Thoracic aorta (tissue), 2 donors: ENCODE measurements around the gene MAP4K5. TPM values are rescaled to one million over a fixed set of nuclear protein-coding genes. Genes with fewer than 3 reads are reported as not detected.

ENCODE experiments used
- ATAC-seq: fragments of 150-250 bp; one replicate; pipeline ENCODE4 v1.8.0; 2017; ENCODE audit warnings: low read depth; ENCODE audit not compliant: insufficient number of reproducible peaks, low FRiP score
- DNase-seq: peaks from one replicate; pipeline ENCODE4 v3.0.0-alpha.2; 2020; ENCODE audit warnings: low spot score
- H3K27ac ChIP-seq, 2 donors: fragments of 200-600 bp; sonication (generic); 1 replicate in 1 of 2; 2 replicates in 1 of 2; pipeline ENCODE4 v1.5.1; 2016; ENCODE audit warnings: mild to moderate bottlenecking in 2 of 2, moderate library complexity in 2 of 2
- H3K27me3 ChIP-seq: fragments of 200-600 bp; sonication (generic); replicated peaks from 2 replicates; pipeline ENCODE4 v1.6.0; 2016; ENCODE audit warnings: mild to moderate bottlenecking; ENCODE audit not compliant: insufficient read depth
- H3K36me3 ChIP-seq: fragments of 200-600 bp; sonication (generic); one replicate; pipeline ENCODE4 v1.5.1; 2016
- H3K4me1 ChIP-seq, 2 donors: fragments of 200-600 bp; sonication (generic); 1 replicate in 1 of 2; 2 replicates in 1 of 2; pipeline versions ENCODE4 v1.5.1 to v1.6.0; 2016; ENCODE audit warnings: low read depth in 2 of 2, mild to moderate bottlenecking in 1 of 2; ENCODE audit not compliant: control insufficient read depth in 1 of 2
- H3K4me3 ChIP-seq: fragments of 200-600 bp; sonication (generic); 2 replicates; pipeline ENCODE4 v1.5.1; 2016; ENCODE audit warnings: mild to moderate bottlenecking
- H3K9me3 ChIP-seq: fragments of 200-600 bp; sonication (generic); 2 replicates; pipeline ENCODE4 v1.5.1; 2016
- total RNA-seq, 2 donors: library from RNA; depleted of rRNA; stranded (reverse); fragments of >200 nt; gene quantifications; one replicate each; pipeline versions ENCODE4 v1.1.0 to v1.2.3, GENCODE V29; 2016
- TF ChIP-seq, protein P1 (sequence below): fragments of 200-600 bp; sonication (generic); IDR thresholded peaks from one replicate; pipeline ENCODE4 v1.5.1; 2019; ENCODE audit warnings: antibody characterized with exemption

Gene MAP4K5
- total RNA-seq, 2 donors from 2014 or later, result 231 to 238 TPM

DNA sequence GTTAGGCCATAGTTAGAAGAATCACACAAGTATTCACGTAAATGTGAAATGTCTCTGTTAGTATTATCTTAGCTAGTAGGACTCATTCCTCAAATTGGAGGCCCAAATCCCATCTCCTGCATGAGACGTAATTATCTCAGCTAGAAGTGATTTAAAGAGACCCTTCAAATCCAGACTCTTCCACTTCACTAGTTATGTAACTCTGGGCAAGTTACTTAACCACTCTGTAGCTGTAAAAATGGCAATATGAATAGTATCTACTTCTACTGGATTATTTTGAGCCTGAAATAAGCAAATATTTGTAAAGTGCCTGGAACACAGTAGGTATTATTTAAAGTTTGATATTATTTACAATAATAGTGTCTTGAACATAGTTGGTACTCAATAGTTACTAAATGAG lies 107.3 kb downstream of the MAP4K5 start:
- ATAC-seq (no peak), DNase-seq (no peak)
- Histone ChIP-seq H3K27ac (no peak overlapping the region), H3K9me3 (no peaks in the 10 kb centered on the region), H3K27me3 (no peaks in the 10 kb centered on the region), H3K36me3 (peaks cover 24% of the 10 kb centered on the region), H3K4me1 (no peaks in the 10 kb centered on the region), H3K4me3 (no peak overlapping the region)
- TF ChIP-seq, protein P1, sequence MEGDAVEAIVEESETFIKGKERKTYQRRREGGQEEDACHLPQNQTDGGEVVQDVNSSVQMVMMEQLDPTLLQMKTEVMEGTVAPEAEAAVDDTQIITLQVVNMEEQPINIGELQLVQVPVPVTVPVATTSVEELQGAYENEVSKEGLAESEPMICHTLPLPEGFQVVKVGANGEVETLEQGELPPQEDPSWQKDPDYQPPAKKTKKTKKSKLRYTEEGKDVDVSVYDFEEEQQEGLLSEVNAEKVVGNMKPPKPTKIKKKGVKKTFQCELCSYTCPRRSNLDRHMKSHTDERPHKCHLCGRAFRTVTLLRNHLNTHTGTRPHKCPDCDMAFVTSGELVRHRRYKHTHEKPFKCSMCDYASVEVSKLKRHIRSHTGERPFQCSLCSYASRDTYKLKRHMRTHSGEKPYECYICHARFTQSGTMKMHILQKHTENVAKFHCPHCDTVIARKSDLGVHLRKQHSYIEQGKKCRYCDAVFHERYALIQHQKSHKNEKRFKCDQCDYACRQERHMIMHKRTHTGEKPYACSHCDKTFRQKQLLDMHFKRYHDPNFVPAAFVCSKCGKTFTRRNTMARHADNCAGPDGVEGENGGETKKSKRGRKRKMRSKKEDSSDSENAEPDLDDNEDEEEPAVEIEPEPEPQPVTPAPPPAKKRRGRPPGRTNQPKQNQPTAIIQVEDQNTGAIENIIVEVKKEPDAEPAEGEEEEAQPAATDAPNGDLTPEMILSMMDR, result no peak

DNA sequence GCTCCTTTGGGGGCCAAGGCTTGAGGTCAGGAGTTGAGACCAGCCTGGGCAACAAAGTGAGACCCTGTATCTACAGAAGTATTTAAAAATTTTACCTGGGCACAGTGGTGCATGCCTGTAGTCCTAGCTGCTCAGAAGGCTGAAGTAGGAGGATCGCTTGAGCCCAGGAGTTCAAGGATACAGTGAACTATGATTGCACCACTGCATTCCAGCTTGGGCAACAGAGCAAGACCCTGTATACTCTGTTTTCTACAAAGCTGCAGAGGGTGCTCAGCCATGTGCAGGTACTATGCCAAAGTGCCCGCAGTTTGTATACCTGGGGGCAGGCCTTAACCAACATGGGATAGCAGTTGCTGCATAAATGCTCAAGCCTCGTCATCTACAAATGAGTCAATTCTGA lies 108.8 kb downstream of the MAP4K5 start:
- no peak for DNase-seq
- Histone ChIP-seq H3K4me1 (no peaks in the 10 kb centered on the region), H3K9me3 (no peaks in the 10 kb centered on the region), H3K27ac (no peak overlapping the region), H3K27me3 (no peaks in the 10 kb centered on the region), H3K36me3 (peaks cover 26% of the 10 kb centered on the region), H3K4me3 (no peak overlapping the region)
- TF ChIP-seq, protein P1, result no peak
- no peak for ATAC-seq

DNA sequence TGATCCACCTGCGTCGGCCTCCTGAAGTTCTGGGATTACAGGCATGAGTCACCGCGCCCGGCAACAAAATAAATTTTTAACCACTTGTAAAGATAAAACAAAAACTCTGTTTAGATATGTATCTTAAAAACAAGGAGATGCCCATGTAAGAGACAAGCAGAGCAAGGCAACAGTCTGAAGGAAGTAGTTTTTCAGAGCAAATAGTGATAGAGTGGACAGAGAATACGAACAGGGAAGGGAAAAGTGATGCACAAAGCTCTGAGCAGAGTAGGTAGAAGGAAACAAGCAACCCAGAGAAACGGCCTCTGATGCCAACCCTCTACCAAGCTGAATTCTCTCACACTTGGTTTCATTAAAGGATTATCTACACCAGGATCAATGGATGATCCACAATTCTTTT lies 110.9 kb downstream of the MAP4K5 start:
- ATAC-seq (no peak), DNase-seq (no peak)
- H3K27ac ChIP-seq, result no peak overlapping the region
- TF ChIP-seq, protein P1, result no peak
- H3K4me3 ChIP-seq, result no peak overlapping the region
- H3K4me1 ChIP-seq, result no peaks in the 10 kb centered on the region
- H3K27me3 ChIP-seq, result no peaks in the 10 kb centered on the region
- no peaks in the 10 kb centered on the region for H3K9me3 ChIP-seq
- peaks cover 31% of the 10 kb centered on the region for H3K36me3 ChIP-seq

DNA sequence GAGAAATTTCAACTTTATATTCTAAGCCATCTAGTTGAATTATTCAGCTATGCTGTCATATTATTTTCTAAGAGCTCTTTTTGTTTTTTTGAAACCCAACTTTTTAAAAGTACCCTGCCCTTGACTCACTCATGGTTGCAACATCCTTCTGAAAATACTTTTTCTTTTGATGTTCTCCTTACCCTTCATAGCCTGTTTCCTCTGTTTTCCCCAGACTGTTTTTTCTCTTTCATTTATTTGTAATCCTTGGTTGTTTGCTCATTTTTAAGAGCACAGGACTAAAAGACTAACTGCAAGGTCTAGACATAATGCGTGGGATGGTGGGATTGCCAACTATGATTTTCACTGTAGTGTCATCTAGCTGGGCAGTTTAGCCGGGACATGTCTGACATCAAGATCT lies 114.5 kb downstream of the MAP4K5 start:
- ATAC-seq, result no peak
- Histone ChIP-seq H3K9me3 (no peaks in the 10 kb centered on the region), H3K4me1 (no peaks in the 10 kb centered on the region), H3K36me3 (peaks cover 20% of the 10 kb centered on the region), H3K27me3 (no peaks in the 10 kb centered on the region), H3K27ac (no peak overlapping the region), H3K4me3 (no peak overlapping the region)
- no peak for DNase-seq
- TF ChIP-seq, protein P1, result no peak

DNA sequence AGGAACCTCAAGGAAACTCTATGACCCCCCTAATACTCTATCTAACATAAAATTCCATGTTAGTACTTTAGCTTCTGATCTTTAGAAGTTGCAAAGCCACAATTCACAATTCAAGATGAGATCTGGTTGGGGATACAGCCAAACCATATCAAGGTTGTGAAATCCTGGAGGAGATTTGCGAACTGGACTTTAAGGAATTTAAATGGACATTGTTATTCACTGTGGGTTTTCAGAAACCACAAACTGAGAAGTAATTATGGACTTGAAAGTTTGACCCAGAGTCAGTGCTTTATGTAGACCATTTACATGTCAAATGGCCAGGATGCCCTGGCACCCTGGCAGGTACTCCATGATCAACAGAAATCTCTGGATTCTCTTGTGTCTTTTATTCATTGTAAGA lies 121.4 kb downstream of the MAP4K5 start:
- no peak overlapping the region for H3K27ac ChIP-seq
- H3K27me3 ChIP-seq, result no peaks in the 10 kb centered on the region
- DNase-seq (no peak), ATAC-seq (no peak)
- H3K36me3 ChIP-seq, result no peaks in the 10 kb centered on the region
- TF ChIP-seq, protein P1, result no peak
- no peak overlapping the region for H3K4me3 ChIP-seq
- H3K9me3 ChIP-seq, result no peaks in the 10 kb centered on the region
- no peaks in the 10 kb centered on the region for H3K4me1 ChIP-seq
